Measurements from ENCODE around the gene GLCE. TPM values are rescaled to one million over a fixed set of nuclear protein-coding genes. Genes with fewer than 3 reads are reported as not detected.

GLCE gene
- total RNA-seq, 3 donors from 2014 or later (not counting 1 experiment from before 2014, with no cell fraction given) = 2.0 to 4.5 (median 3.4) TPM

- Mint-ChIP-seq H3K36me3 (no peaks in the 10 kb centered on the region), H3K4me1 (no peaks in the 10 kb centered on the region), H3K4me3 (no peak overlapping the region), H3K9me3 (no peaks in the 10 kb centered on the region), H3K27me3 (ENCODE audit: low read depth in 2 of 2) (peaks cover 41 to 76% of the 10 kb centered on the region in 2 donors), H3K27ac (no peak overlapping the region)
- Histone ChIP-seq H3K36me3 (ENCODE audit: control insufficient read depth, insufficient read depth, low read length) (no peaks in the 10 kb centered on the region), H3K27me3 (ENCODE audit: control insufficient read depth, insufficient read depth, low read length) (peaks cover 4% of the 10 kb centered on the region), H3K27ac (ENCODE audit: low read length) (no peak overlapping the region), H3K9me3 (ENCODE audit: control insufficient read depth, insufficient read depth, low read length) (no peaks in the 10 kb centered on the region), H3K4me1 (ENCODE audit: control insufficient read depth, insufficient read depth, low read length) (no peaks in the 10 kb centered on the region), H3K4me3 (ENCODE audit: low read length) (no peak overlapping the region)
- 67% methylated on average over 1 of the region's 2 CpGs for WGBS (ENCODE audit: insufficient coverage)
- ATAC-seq (no peak), DNase-seq (no peak)
- intact Hi-C loops (cut with micrococcal nuclease) = no loop called here
- no peak for TF ChIP-seq CTCF (IDR thresholded peaks at IDR 0.05)
Measured at GRCh38 chr15:69149163-69149562, 11.3 kb upstream of the GLCE start.

- Mint-ChIP-seq H3K9me3 (no peaks in the 10 kb centered on the region), H3K4me1 (no peaks in the 10 kb centered on the region), H3K27me3 (ENCODE audit: low read depth in 2 of 2) (peaks cover 48 to 78% of the 10 kb centered on the region in 2 donors), H3K36me3 (no peaks in the 10 kb centered on the region), H3K4me3 (no peak overlapping the region), H3K27ac (no peak overlapping the region)
- Histone ChIP-seq H3K27me3 (ENCODE audit: control insufficient read depth, insufficient read depth, low read length) (peaks cover 4% of the 10 kb centered on the region), H3K9me3 (ENCODE audit: control insufficient read depth, insufficient read depth, low read length) (no peaks in the 10 kb centered on the region), H3K36me3 (ENCODE audit: control insufficient read depth, insufficient read depth, low read length) (no peaks in the 10 kb centered on the region), H3K27ac (ENCODE audit: low read length) (no peak overlapping the region), H3K4me1 (ENCODE audit: control insufficient read depth, insufficient read depth, low read length) (no peaks in the 10 kb centered on the region), H3K4me3 (ENCODE audit: low read length) (no peak overlapping the region)
- DNase-seq (no peak), ATAC-seq (no peak)
- no peak for TF ChIP-seq CTCF (IDR thresholded peaks at IDR 0.05)
- intact Hi-C loops (cut with micrococcal nuclease) = no loop called here
- WGBS (ENCODE audit: insufficient coverage) = 81% methylated on average over 2 of the region's 2 CpGs
Measured at GRCh38 chr15:69149803-69150202, 10.6 kb upstream of the GLCE start.

GRCh38 chr15:69150336-69150735 lies 10.1 kb upstream of the GLCE start:
- Mint-ChIP-seq H3K4me1 (no peaks in the 10 kb centered on the region), H3K4me3 (no peak overlapping the region), H3K36me3 (no peaks in the 10 kb centered on the region), H3K27ac (no peak overlapping the region), H3K9me3 (no peaks in the 10 kb centered on the region), H3K27me3 (ENCODE audit: low read depth in 2 of 2) (peaks cover 49 to 78% of the 10 kb centered on the region in 2 donors)
- no peaks in the 10 kb centered on the region for H3K36me3 ChIP-seq (ENCODE audit: control insufficient read depth, insufficient read depth, low read length)
- intact Hi-C loops (cut with micrococcal nuclease) = no loop called here
- H3K27ac ChIP-seq (ENCODE audit: low read length) = no peak overlapping the region
- no peak for DNase-seq
- H3K4me3 ChIP-seq (ENCODE audit: low read length) = no peak overlapping the region
- peaks cover 4% of the 10 kb centered on the region for H3K27me3 ChIP-seq (ENCODE audit: control insufficient read depth, insufficient read depth, low read length)
- ATAC-seq = no peak
- H3K9me3 ChIP-seq (ENCODE audit: control insufficient read depth, insufficient read depth, low read length) = no peaks in the 10 kb centered on the region
- no peaks in the 10 kb centered on the region for H3K4me1 ChIP-seq (ENCODE audit: control insufficient read depth, insufficient read depth, low read length)
- no peak for TF ChIP-seq CTCF (IDR thresholded peaks at IDR 0.05)
- WGBS (ENCODE audit: insufficient coverage) = 81% methylated on average over 3 of the region's 3 CpGs

- DNase-seq (no peak), ATAC-seq (no peak)
- Mint-ChIP-seq H3K36me3 (no peaks in the 10 kb centered on the region), H3K9me3 (no peaks in the 10 kb centered on the region), H3K27me3 (ENCODE audit: low read depth in 2 of 2) (peaks cover 49 to 77% of the 10 kb centered on the region in 2 donors), H3K4me1 (no peaks in the 10 kb centered on the region), H3K27ac (no peak overlapping the region), H3K4me3 (no peak overlapping the region)
- peaks cover 4% of the 10 kb centered on the region for H3K27me3 ChIP-seq (ENCODE audit: control insufficient read depth, insufficient read depth, low read length)
- H3K27ac ChIP-seq (ENCODE audit: low read length) = no peak overlapping the region
- H3K4me1 ChIP-seq (ENCODE audit: control insufficient read depth, insufficient read depth, low read length) = no peaks in the 10 kb centered on the region
- WGBS (ENCODE audit: insufficient coverage) = 97% methylated on average over 2 of the region's 2 CpGs
- intact Hi-C loops (cut with micrococcal nuclease) = no loop called here
- no peak overlapping the region for H3K4me3 ChIP-seq (ENCODE audit: low read length)
- TF ChIP-seq CTCF (IDR thresholded peaks at IDR 0.05) = no peak
- H3K36me3 ChIP-seq (ENCODE audit: control insufficient read depth, insufficient read depth, low read length) = no peaks in the 10 kb centered on the region
- H3K9me3 ChIP-seq (ENCODE audit: control insufficient read depth, insufficient read depth, low read length) = no peaks in the 10 kb centered on the region
Measured at GRCh38 chr15:69150841-69151240, 9.6 kb upstream of the GLCE start.

Measured in natural killer cell (primary cell).